ENCODE data around the gene LSM14B. TPM values are rescaled to one million over a fixed set of nuclear protein-coding genes. Genes with fewer than 3 reads are reported as not detected.

LSM14B gene
- total RNA-seq, 2 donors from 2014 or later: 39.7 to 87.1 TPM

- Histone ChIP-seq H3K4me1 (replicated peaks) (no peaks in the 10 kb centered on the region), H3K4me3 (no peak overlapping the region), H3K36me3 (no peaks in the 10 kb centered on the region), H3K9me3 (no peaks in the 10 kb centered on the region), H3K27me3 (replicated peaks; ENCODE audit: insufficient read depth) (no peaks in the 10 kb centered on the region), H3K27ac (no peak overlapping the region)
- no peak for TF ChIP-seq CTCF (IDR thresholded peaks at IDR 0.05)
- TF ChIP-seq POLR2AphosphoS5 (IDR thresholded peaks at IDR 0.05): no peak
- TF ChIP-seq POLR2A (IDR thresholded peaks at IDR 0.05): no peak
- no peak for DNase-seq (ENCODE audit: low spot score)
- 90% methylated on average over 8 of the region's 8 CpGs for WGBS
- intact Hi-C loops (cut with DNase I): no loop called here
Measured at GRCh38 chr20:62171245-62171644, 49.0 kb downstream of the LSM14B start.

- DNase-seq (ENCODE audit: low spot score): no peak
- Histone ChIP-seq H3K9me3 (no peaks in the 10 kb centered on the region), H3K4me1 (replicated peaks) (no peaks in the 10 kb centered on the region), H3K27ac (no peak overlapping the region), H3K27me3 (replicated peaks; ENCODE audit: insufficient read depth) (no peaks in the 10 kb centered on the region), H3K4me3 (no peak overlapping the region), H3K36me3 (no peaks in the 10 kb centered on the region)
- WGBS: 94% methylated on average over 18 of the region's 18 CpGs
- intact Hi-C loops (cut with DNase I): no loop called here
- TF ChIP-seq POLR2A (IDR thresholded peaks at IDR 0.05) (no peak), POLR2AphosphoS5 (IDR thresholded peaks at IDR 0.05) (no peak), CTCF (IDR thresholded peaks at IDR 0.05) (no peak)
Measured at GRCh38 chr20:62172666-62173065, 50.4 kb downstream of the LSM14B start.

GRCh38 chr20:62174021-62174804 lies 51.9 kb downstream of the LSM14B start:
- 95% methylated on average over 28 of the region's 28 CpGs for WGBS

GRCh38 chr20:62174870-62175624 lies 52.8 kb downstream of the LSM14B start:
- intact Hi-C loops (cut with DNase I): no loop called here
- H3K27me3 ChIP-seq (replicated peaks; ENCODE audit: insufficient read depth): no peaks in the 10 kb centered on the region
- no peak for DNase-seq (ENCODE audit: low spot score)
- H3K4me3 ChIP-seq: no peak overlapping the region
- no peaks in the 10 kb centered on the region for H3K36me3 ChIP-seq
- TF ChIP-seq POLR2AphosphoS5 (IDR thresholded peaks at IDR 0.05): no peak
- no peak for TF ChIP-seq POLR2A (IDR thresholded peaks at IDR 0.05)
- no peak for TF ChIP-seq CTCF (IDR thresholded peaks at IDR 0.05)
- no peak overlapping the region for H3K27ac ChIP-seq
- no peaks in the 10 kb centered on the region for H3K4me1 ChIP-seq (replicated peaks)
- 96% methylated on average over 26 of the region's 26 CpGs for WGBS
- H3K9me3 ChIP-seq: no peaks in the 10 kb centered on the region

More at GRCh38 chr20:62174021-62174804, 51.9 kb downstream of the LSM14B start:
- no peak overlapping the region for H3K27ac ChIP-seq
- H3K4me3 ChIP-seq: no peak overlapping the region
- H3K36me3 ChIP-seq: no peaks in the 10 kb centered on the region
- no peaks in the 10 kb centered on the region for H3K27me3 ChIP-seq (replicated peaks; ENCODE audit: insufficient read depth)
- no peak for TF ChIP-seq CTCF (IDR thresholded peaks at IDR 0.05)
- H3K9me3 ChIP-seq: no peaks in the 10 kb centered on the region
- no peak for DNase-seq (ENCODE audit: low spot score)
- no peaks in the 10 kb centered on the region for H3K4me1 ChIP-seq (replicated peaks)
- intact Hi-C loops (cut with DNase I): no loop called here

Data from prostate gland (tissue), 2 donors.